Esophagus muscularis mucosa (tissue), 4 donors: ENCODE measurements around the gene GANC. TPM values are rescaled to one million over a fixed set of nuclear protein-coding genes. Genes with fewer than 3 reads are reported as not detected.

ENCODE experiments used
- DNase-seq: peaks from one replicate; pipeline ENCODE4 v3.0.0-alpha.2; 2017; ENCODE audit errors: extremely low spot score
- H3K27ac ChIP-seq, 4 donors: fragments of 200-600 bp; sonication (generic); replicated peaks in 1 of 4; 1 replicate in 3 of 4; 2 replicates in 1 of 4; pipeline ENCODE4 v1.5.1; 2016 to 2019; ENCODE audit warnings: mild to moderate bottlenecking in 1 of 4
- H3K27me3 ChIP-seq, 4 donors: fragments of 200-600 bp; sonication (generic); one replicate each; pipeline versions ENCODE4 v1.5.1 to v1.6.0; 2016 to 2019
- H3K36me3 ChIP-seq, 4 donors: fragments of 200-600 bp; sonication (generic); one replicate each; pipeline ENCODE4 v1.5.1; 2016 to 2019
- H3K4me1 ChIP-seq, 4 donors: fragments of 200-600 bp; sonication (generic); one replicate each; pipeline ENCODE4 v1.5.1; 2016 to 2019
- H3K4me3 ChIP-seq, 4 donors: fragments of 200-600 bp; sonication (generic); 1 replicate in 2 of 4; 2 replicates in 2 of 4; pipeline ENCODE4 v1.5.1; 2016 to 2019; ENCODE audit warnings: mild to moderate bottlenecking in 4 of 4, moderate library complexity in 1 of 4
- H3K9me3 ChIP-seq, 4 donors: fragments of 200-600 bp; sonication (generic); 1 replicate in 3 of 4; 2 replicates in 1 of 4; pipeline ENCODE4 v1.5.1; 2016 to 2019
- EP300 ChIP-seq: sonication (generic); formaldehyde crosslinking; IDR thresholded peaks from one replicate; pipeline ENCODE4 v1.6.1; 2017; ENCODE audit warnings: antibody characterized with exemption
- POLR2A ChIP-seq: fragments of 450-650 bp; IDR thresholded peaks from one replicate; pipeline ENCODE4 v1.6.1; 2017; ENCODE audit warnings: antibody characterized with exemption, moderate library complexity, mild to moderate bottlenecking, low read depth
- POLR2AphosphoS5 ChIP-seq, 2 donors: sonication (generic); formaldehyde crosslinking; IDR thresholded peaks; one replicate each; pipeline ENCODE4 v1.6.1; 2017; ENCODE audit warnings: antibody characterized with exemption in 2 of 2
- WGBS: methylation state at CpG from one replicate; pipeline ENCODE4 v1.1.5; 2018; 5-methylcytosine and 5-hydroxymethylcytosine counted together
- intact Hi-C: fragments of 100-400 bp; cut with DNase I; formaldehyde crosslinking; loops from one replicate; pipeline ENCODE4 v1.15.1; 2023
- total RNA-seq, 4 donors: library from RNA; depleted of rRNA; stranded (reverse); fragments of >200 nt; gene quantifications; one replicate each; pipeline versions ENCODE4 v1.1.0 to v1.2.1, GENCODE V29; 2016
- TF ChIP-seq, protein P1 (sequence below), 3 experiments: fragments of 200-600 bp in 2 of 3; fragments of 450-650 bp in 1 of 3; sonication (generic) in 2 of 3; IDR thresholded peaks; one replicate each; pipeline ENCODE4 v1.5.1; 2017 to 2019; ENCODE audit warnings: antibody characterized with exemption in 3 of 3, mild to moderate bottlenecking in 2 of 3, moderate library complexity in 1 of 3

Gene GANC
- total RNA-seq, 4 donors from 2014 or later, result 12.2 to 22.7 (median 17.7) TPM

DNA sequence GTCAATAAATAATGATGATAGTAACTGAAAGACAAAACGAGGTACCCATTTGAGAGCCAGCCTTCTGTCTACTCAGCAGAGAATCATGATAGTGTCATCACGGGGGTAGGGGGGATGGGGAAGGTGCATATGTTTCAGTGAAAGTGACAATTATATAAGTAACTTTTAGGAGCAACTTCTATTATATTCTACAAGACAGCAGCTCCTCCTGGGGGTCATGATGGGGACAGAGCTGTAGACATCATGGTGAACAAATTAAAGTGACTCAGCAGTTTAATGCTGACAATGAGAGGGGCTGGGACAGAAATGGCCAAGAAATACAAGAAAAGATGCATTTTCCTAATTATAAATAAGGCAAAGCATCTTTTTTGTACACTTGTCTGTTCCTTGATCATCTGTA is 98.1 kb downstream of the GANC start:
- WGBS, result 81% methylated on average over 2 of the region's 2 CpGs
- Histone ChIP-seq H3K4me1 (peaks cover 0 to 4% (median 0%) of the 10 kb centered on the region in 4 donors), H3K27me3 (no peaks in the 10 kb centered on the region), H3K9me3 (no peaks in the 10 kb centered on the region), H3K4me3 (no peak overlapping the region), H3K27ac (no peak overlapping the region), H3K36me3 (no peaks in the 10 kb centered on the region)
- no peak for TF ChIP-seq POLR2AphosphoS5 (IDR thresholded peaks at IDR 0.05)
- no peak for DNase-seq
- intact Hi-C loops, result no loop called here

DNA sequence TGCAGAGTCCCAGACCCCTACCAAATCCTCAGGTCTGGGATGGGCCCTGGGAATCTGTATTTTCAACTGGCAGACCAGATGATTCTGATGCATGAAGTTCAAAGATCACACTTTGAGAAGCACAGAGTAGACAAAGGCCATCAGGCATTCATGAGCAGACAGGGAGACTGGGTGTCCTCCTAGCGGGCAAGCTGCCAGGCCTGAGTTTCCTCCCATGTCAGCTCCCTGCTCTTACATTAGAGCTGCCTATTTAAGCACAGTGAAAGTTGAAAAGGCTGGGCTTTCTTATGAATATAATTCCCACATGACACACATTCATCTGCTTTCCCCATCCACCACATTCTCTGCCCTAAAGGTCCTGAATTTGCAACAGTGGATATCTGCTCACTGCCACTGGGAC is 100.3 kb downstream of the GANC start:
- Histone ChIP-seq H3K4me3 (no peak overlapping the region), H3K36me3 (no peaks in the 10 kb centered on the region), H3K27me3 (no peaks in the 10 kb centered on the region), H3K9me3 (no peaks in the 10 kb centered on the region), H3K27ac (no peak overlapping the region), H3K4me1 (no peaks in the 10 kb centered on the region)
- TF ChIP-seq, protein P1, sequence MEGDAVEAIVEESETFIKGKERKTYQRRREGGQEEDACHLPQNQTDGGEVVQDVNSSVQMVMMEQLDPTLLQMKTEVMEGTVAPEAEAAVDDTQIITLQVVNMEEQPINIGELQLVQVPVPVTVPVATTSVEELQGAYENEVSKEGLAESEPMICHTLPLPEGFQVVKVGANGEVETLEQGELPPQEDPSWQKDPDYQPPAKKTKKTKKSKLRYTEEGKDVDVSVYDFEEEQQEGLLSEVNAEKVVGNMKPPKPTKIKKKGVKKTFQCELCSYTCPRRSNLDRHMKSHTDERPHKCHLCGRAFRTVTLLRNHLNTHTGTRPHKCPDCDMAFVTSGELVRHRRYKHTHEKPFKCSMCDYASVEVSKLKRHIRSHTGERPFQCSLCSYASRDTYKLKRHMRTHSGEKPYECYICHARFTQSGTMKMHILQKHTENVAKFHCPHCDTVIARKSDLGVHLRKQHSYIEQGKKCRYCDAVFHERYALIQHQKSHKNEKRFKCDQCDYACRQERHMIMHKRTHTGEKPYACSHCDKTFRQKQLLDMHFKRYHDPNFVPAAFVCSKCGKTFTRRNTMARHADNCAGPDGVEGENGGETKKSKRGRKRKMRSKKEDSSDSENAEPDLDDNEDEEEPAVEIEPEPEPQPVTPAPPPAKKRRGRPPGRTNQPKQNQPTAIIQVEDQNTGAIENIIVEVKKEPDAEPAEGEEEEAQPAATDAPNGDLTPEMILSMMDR (IDR thresholded peaks at IDR 0.05), result no peak
- no peak for TF ChIP-seq POLR2AphosphoS5 (IDR thresholded peaks at IDR 0.05)
- no peak for TF ChIP-seq POLR2A
- no peak for TF ChIP-seq EP300
- DNase-seq, result no peak
- intact Hi-C loops, result no loop called here
- WGBS, result 100% methylated on average over 1 of the region's 1 CpG

DNA sequence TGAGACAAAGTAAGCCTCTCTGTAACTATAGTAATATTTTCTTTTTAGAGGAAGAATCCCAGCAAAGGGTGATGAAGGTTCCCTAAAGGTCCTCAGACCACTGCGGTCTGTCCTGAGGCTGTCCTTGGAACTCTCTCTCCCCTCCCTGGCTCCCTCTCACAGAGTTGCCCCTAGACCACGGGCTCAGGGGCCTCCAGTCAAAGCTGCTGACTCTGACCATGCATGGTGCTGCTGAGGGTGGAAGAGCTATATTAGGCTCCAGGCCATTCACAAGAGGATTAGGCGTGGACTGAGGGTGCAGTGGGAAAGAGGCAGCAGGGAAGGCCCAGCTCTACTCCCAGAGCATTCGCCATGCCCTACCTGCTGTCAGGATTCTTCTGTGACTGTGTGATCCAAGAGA is 100.9 kb downstream of the GANC start:
- Histone ChIP-seq H3K4me1 (no peaks in the 10 kb centered on the region), H3K36me3 (no peaks in the 10 kb centered on the region), H3K9me3 (no peaks in the 10 kb centered on the region), H3K27ac (no peak overlapping the region), H3K27me3 (no peaks in the 10 kb centered on the region), H3K4me3 (no peak overlapping the region)
- WGBS, result 98% methylated on average over 4 of the region's 4 CpGs
- DNase-seq, result no peak
- TF ChIP-seq POLR2AphosphoS5 (IDR thresholded peaks at IDR 0.05) (no peak), POLR2A (no peak), EP300 (no peak)
- TF ChIP-seq, protein P1 (IDR thresholded peaks at IDR 0.05), result no peak
- intact Hi-C loops, result no loop called here

DNA sequence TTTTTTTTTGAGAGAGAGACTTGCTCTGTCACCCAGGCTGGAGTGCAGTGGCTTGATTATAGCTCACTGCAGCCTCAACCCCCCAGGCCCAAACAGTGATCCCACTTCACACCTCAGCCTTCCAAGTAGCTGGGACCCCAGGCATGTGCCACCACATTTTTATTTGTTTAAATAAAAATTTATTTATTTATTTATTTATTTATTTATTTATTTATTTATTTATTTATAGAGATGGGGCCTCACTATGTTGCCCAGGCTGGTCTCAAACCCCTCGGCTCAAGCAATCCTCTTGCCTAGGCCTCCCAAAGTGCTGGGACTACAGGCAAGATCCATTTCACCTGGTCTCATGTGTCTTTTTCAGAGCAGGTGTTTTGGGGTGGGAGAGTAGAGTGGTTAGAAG is 101.8 kb downstream of the GANC start:
- intact Hi-C loops, result no loop called here
- WGBS, result 91% methylated on average over 1 of the region's 1 CpG

DNA sequence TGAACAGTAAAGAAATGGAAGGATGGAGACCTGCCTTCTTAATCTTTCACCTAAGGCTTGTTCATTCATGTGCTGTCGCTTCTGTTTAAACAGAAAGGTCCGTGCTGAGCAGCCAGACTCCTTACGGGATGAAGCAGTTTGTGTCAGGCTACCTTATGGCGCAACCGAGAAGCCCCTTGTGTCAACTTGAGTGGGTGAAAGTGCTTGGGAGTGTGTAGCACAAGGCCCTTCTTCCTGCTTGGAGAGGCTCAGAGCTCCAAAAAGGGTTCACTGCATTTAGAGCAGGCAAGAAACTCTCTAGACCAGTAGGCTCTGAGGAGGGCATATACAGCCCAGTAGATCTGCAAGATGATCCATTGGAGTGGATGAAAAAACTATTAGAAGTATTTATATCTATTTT is 102.3 kb downstream of the GANC start:
- no peak overlapping the region for H3K27ac ChIP-seq
- no peak for DNase-seq
- TF ChIP-seq POLR2AphosphoS5 (IDR thresholded peaks at IDR 0.05) (no peak), EP300 (no peak), POLR2A (no peak)
- TF ChIP-seq, protein P1 (IDR thresholded peaks at IDR 0.05), result no peak
- no peaks in the 10 kb centered on the region for H3K36me3 ChIP-seq
- no peak overlapping the region for H3K4me3 ChIP-seq
- H3K27me3 ChIP-seq, result no peaks in the 10 kb centered on the region
- intact Hi-C loops, result no loop called here
- H3K9me3 ChIP-seq, result no peaks in the 10 kb centered on the region
- 95% methylated on average over 5 of the region's 5 CpGs for WGBS
- H3K4me1 ChIP-seq, result no peaks in the 10 kb centered on the region

More for the DNA sequence above, 101.8 kb downstream of the GANC start:
- H3K36me3 ChIP-seq, result no peaks in the 10 kb centered on the region
- H3K4me3 ChIP-seq, result no peak overlapping the region
- H3K27ac ChIP-seq, result no peak overlapping the region
- H3K9me3 ChIP-seq, result no peaks in the 10 kb centered on the region
- DNase-seq, result no peak
- no peaks in the 10 kb centered on the region for H3K27me3 ChIP-seq
- H3K4me1 ChIP-seq, result no peaks in the 10 kb centered on the region
- TF ChIP-seq POLR2A, result no peak
- no peak for TF ChIP-seq POLR2AphosphoS5 (IDR thresholded peaks at IDR 0.05)
- TF ChIP-seq EP300, result no peak
- TF ChIP-seq, protein P1 (IDR thresholded peaks at IDR 0.05), result no peak
